Fibroblast of lung (primary cell): ENCODE measurements around the gene ARAP3. TPM values are rescaled to one million over a fixed set of nuclear protein-coding genes. Genes with fewer than 3 reads are reported as not detected.
A peak's percentile ranks its signal among the peaks of the same experiment; 100 is the strongest.

Source experiments
- DNase-seq, 2 donors: peaks; one replicate each; pipeline versions ENCODE4 v3.0.0 to v3.0.0-alpha.2; 2010; ENCODE audit warnings: low read depth in 2 of 2
- H2AFZ ChIP-seq: 2 replicates; pipeline ENCODE4 v1.5.1; 2012; ENCODE audit warnings: low read length, control low read depth, inconsistent platforms
- H3K27ac ChIP-seq: 2 replicates; pipeline ENCODE4 v1.5.1; 2011; ENCODE audit warnings: low read length, control low read depth; ENCODE audit not compliant: insufficient read depth
- H3K27me3 ChIP-seq: 2 replicates; pipeline ENCODE4 v1.5.1; 2011; ENCODE audit warnings: mild to moderate bottlenecking, low read length; ENCODE audit not compliant: control insufficient read depth, insufficient read depth
- H3K36me3 ChIP-seq: 2 replicates; pipeline ENCODE4 v1.5.1; 2011; ENCODE audit warnings: low read length; ENCODE audit not compliant: control insufficient read depth, insufficient read depth
- H3K4me1 ChIP-seq: 2 replicates; pipeline ENCODE4 v1.5.1; 2011; ENCODE audit warnings: low read length; ENCODE audit not compliant: control insufficient read depth, insufficient read depth; ENCODE audit errors: extremely low read depth
- H3K4me2 ChIP-seq: 2 replicates; pipeline ENCODE4 v1.5.1; 2011; ENCODE audit warnings: low read length, control low read depth; ENCODE audit not compliant: insufficient read depth; ENCODE audit errors: extremely low read depth
- H3K4me3 ChIP-seq, 4 experiments: fragments of 200-600 bp in 1 of 4; sonication (generic) in 1 of 4; replicated peaks in 1 of 4; 2 replicates each; pipeline ENCODE4 v1.5.1; 2011 to 2016; ENCODE audit warnings: low read length in 4 of 4, low read depth in 3 of 4, mild to moderate bottlenecking in 3 of 4, control low read depth in 2 of 4, inconsistent platforms in 1 of 4, mixed read lengths in 1 of 4; ENCODE audit not compliant: insufficient read depth in 1 of 4; ENCODE audit errors: control extremely low read depth in 1 of 4
- H3K79me2 ChIP-seq: 2 replicates; pipeline ENCODE4 v1.5.1; 2012; ENCODE audit warnings: mild to moderate bottlenecking, low read length, inconsistent platforms; ENCODE audit not compliant: control insufficient read depth, insufficient read depth
- H3K9ac ChIP-seq: 2 replicates; pipeline ENCODE4 v1.5.1; 2011; ENCODE audit warnings: mild to moderate bottlenecking, low read length, control low read depth; ENCODE audit not compliant: insufficient read depth
- H3K9me3 ChIP-seq: 2 replicates; pipeline ENCODE4 v1.5.1; 2012; ENCODE audit warnings: low read depth, low read length; ENCODE audit not compliant: control insufficient read depth, insufficient read depth
- H4K20me1 ChIP-seq: 2 replicates; pipeline ENCODE4 v1.5.1; 2011; ENCODE audit warnings: low read length; ENCODE audit not compliant: control insufficient read depth, insufficient read depth; ENCODE audit errors: extremely low read depth
- EZH2 ChIP-seq: IDR thresholded peaks from 2 replicates; pipeline ENCODE4 v1.5.1; 2012; ENCODE audit warnings: low read length, control low read depth, mild to moderate bottlenecking; ENCODE audit errors: missing control alignments
- polyA plus RNA-seq, 2 donors: library from polyadenylated mRNA; depleted of rRNA in 1 of 2; stranded (reverse) in 1 of 2; unstranded in 1 of 2; fragments of >200 nt; gene quantifications; 2 replicates each; pipeline ENCODE4 v1.2.1, GENCODE V29; 2011 to 2012; ENCODE audit warnings: missing spikeins in 1 of 2
- total RNA-seq: library from RNA; depleted of rRNA; stranded (reverse); fragments of >200 nt; gene quantifications from 2 replicates; pipeline ENCODE4 v1.2.1, GENCODE V29; 2014
- TF ChIP-seq, protein P1 (sequence below), 2 donors: IDR thresholded peaks in 1 of 2; conservative IDR thresholded peaks in 1 of 2; 1 replicate in 1 of 2; 2 replicates in 1 of 2; pipeline ENCODE4 v1.5.1; 2011 to 2012; ENCODE audit warnings: low read length in 2 of 2, control low read depth in 1 of 2, inconsistent platforms in 1 of 2, low read depth in 1 of 2, mild to moderate bottlenecking in 1 of 2

The ARAP3 gene
- total and polyA plus RNA-seq, 2 donors (not counting 1 experiment from before 2014, with no cell fraction given) = 2.9 to 3.8 TPM

DNA sequence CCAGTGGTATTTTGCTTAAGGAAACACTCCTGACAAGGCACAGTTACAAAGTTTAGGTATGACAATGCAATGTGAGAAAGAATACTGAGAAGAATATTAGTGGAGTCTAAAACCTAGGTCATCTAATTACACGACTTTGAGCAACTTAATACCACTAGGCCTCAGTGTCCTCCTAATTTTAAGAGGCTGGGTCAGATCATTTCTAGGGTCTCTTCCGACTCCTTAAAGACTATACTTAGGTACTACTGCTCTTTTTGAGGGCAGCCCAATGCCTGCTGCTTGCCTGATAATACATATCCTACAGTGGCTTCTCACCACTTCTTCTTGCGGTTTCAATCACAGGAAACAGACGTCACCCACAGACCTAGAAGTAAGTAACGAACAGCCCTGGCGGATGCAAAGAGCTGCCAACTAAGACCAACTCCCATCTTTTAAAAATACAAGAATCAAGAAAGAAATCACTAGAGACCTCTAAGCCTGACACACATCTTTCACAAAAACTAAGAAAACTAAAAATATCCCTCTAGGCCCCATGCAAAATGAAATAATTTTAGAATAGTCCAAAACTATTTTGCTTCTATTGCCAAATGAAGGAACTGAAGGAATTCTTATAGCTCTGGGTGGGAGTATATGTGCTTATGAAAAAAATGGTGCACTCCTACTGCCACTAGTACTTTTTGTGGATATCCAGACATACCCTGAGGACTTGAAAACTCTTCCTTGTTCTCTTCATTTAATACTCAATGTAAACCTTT lies 76.3 kb downstream of the ARAP3 start:
- Histone ChIP-seq H3K4me1 (peaks cover 6% of the 10 kb centered on the region), H3K4me2 (peak overlapping the region; percentile 20), H3K27ac (peak overlapping the region; percentile 83), H3K9ac (no peak overlapping the region), H2AFZ (no peak overlapping the region), H3K9me3 (no peaks in the 10 kb centered on the region), H4K20me1 (no peaks in the 10 kb centered on the region), H3K79me2 (peaks cover 48% of the 10 kb centered on the region), H3K4me3 (no peak overlapping the region), H3K36me3 (no peaks in the 10 kb centered on the region), H3K27me3 (no peaks in the 10 kb centered on the region)
- TF ChIP-seq, protein P1, sequence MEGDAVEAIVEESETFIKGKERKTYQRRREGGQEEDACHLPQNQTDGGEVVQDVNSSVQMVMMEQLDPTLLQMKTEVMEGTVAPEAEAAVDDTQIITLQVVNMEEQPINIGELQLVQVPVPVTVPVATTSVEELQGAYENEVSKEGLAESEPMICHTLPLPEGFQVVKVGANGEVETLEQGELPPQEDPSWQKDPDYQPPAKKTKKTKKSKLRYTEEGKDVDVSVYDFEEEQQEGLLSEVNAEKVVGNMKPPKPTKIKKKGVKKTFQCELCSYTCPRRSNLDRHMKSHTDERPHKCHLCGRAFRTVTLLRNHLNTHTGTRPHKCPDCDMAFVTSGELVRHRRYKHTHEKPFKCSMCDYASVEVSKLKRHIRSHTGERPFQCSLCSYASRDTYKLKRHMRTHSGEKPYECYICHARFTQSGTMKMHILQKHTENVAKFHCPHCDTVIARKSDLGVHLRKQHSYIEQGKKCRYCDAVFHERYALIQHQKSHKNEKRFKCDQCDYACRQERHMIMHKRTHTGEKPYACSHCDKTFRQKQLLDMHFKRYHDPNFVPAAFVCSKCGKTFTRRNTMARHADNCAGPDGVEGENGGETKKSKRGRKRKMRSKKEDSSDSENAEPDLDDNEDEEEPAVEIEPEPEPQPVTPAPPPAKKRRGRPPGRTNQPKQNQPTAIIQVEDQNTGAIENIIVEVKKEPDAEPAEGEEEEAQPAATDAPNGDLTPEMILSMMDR (conservative IDR thresholded peaks at IDR 0.05 in 1 of 2, IDR thresholded peaks at IDR 0.05 in 1 of 2; ENCODE audit: low read depth in 1 of 2, low read length in 2 of 2) = no peak
- TF ChIP-seq EZH2 = no peak
- DNase-seq = peak in 1 of 2 donors; percentile 26

DNA sequence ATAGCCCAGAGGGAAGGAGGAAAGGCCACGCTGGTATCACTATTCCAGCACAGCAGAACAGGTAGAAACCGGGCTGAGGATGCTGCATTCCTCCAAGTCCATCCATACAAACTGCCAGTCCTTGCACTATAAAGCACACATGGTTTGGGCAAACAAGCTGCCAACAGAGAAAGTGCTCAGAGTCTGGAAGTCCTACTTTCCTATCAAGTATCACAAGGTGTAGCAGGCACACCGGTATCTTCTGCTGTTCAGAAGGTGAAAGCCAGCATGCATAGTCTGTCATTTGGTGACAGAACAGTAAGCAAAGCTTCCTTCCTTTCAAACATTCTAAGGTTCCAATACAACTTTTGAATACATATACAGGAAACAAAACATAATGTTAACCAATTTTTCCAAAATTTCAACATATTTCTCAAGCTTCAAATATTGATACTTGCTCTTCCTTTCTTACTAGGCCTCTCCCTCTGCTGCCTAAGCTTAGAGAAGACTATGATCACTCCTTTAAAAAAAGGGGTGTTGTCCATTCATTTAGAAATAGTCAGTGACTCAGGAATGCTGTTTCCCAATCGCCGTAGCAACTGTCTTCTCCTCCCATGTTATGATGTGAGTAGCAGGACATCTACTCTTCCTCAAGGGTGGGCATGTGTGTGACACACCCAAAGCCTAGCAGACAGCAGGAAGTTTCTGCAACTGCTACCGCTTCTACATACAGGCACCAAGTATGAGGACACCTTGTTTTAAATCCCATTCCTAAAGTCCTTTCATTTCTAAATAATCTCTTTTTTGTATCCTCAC lies 77.9 kb downstream of the ARAP3 start:
- peaks cover 47% of the 10 kb centered on the region for H3K79me2 ChIP-seq
- peaks cover 6% of the 10 kb centered on the region for H3K4me1 ChIP-seq
- H3K9me3 ChIP-seq = no peaks in the 10 kb centered on the region
- peak overlapping the region; percentile 42 for H3K4me2 ChIP-seq
- H4K20me1 ChIP-seq = no peaks in the 10 kb centered on the region
- H3K27ac ChIP-seq = peak overlapping the region; percentile 83
- H2AFZ ChIP-seq = no peak overlapping the region
- peak; percentile 90 to 92 for DNase-seq
- no peaks in the 10 kb centered on the region for H3K36me3 ChIP-seq
- H3K4me3 ChIP-seq = no peak overlapping the region
- no peak for TF ChIP-seq EZH2
- TF ChIP-seq, protein P1 (conservative IDR thresholded peaks at IDR 0.05 in 1 of 2, IDR thresholded peaks at IDR 0.05 in 1 of 2; ENCODE audit: low read depth in 1 of 2, low read length in 2 of 2) = no peak
- H3K27me3 ChIP-seq = no peaks in the 10 kb centered on the region
- H3K9ac ChIP-seq = no peak overlapping the region

Other genes with a start within 250 kb of the ARAP3 start
- 59.0 and 63.4 TPM in 2 replicates for gene PCDHGC3, start 206.3 kb downstream of the ARAP3 start, total RNA-seq
- 106 and 109 TPM in 2 replicates for gene PCDHGC3, start 206.3 kb downstream of the ARAP3 start, polyA plus RNA-seq
- gene PCDHGC4, start 197.2 kb downstream of the ARAP3 start, total RNA-seq = 1.5 and 3.0 TPM in 2 replicates
- gene PCDHGC4, start 197.2 kb downstream of the ARAP3 start, polyA plus RNA-seq = 0.48 and 0.76 TPM in 2 replicates
- gene PCDHGC5, start 193.1 kb downstream of the ARAP3 start, total RNA-seq = 1.3 and 2.6 TPM in 2 replicates
- 0.97 and 1.1 TPM in 2 replicates for gene PCDHGC5, start 193.1 kb downstream of the ARAP3 start, polyA plus RNA-seq
- gene DIAPH1, start 63.2 kb downstream of the ARAP3 start, total RNA-seq = 17.2 and 21.1 TPM in 2 replicates
- gene DIAPH1, start 63.2 kb downstream of the ARAP3 start, polyA plus RNA-seq = 30.9 and 59.5 TPM in 2 replicates
- 45.7 and 56.8 TPM in 2 replicates for gene HDAC3, start 45.4 kb downstream of the ARAP3 start, total RNA-seq
- gene HDAC3, start 45.4 kb downstream of the ARAP3 start, polyA plus RNA-seq = 67.9 and 69.6 TPM in 2 replicates
- 2.6 and 3.0 TPM in 2 replicates for gene RELL2, start 45.2 kb downstream of the ARAP3 start, total RNA-seq
- 3.7 and 4.0 TPM in 2 replicates for gene RELL2, start 45.2 kb downstream of the ARAP3 start, polyA plus RNA-seq
- 15.4 and 25.6 TPM in 2 replicates for gene FCHSD1, start 30.8 kb downstream of the ARAP3 start, total RNA-seq
- 13.5 and 19.1 TPM in 2 replicates for gene FCHSD1, start 30.8 kb downstream of the ARAP3 start, polyA plus RNA-seq
- gene PCDH1, start 196.2 kb upstream of the ARAP3 start, total RNA-seq = 0.66 and 2.3 TPM in 2 replicates
- gene PCDH1, start 196.2 kb upstream of the ARAP3 start, polyA plus RNA-seq = 0.09 and 1.6 TPM in 2 replicates
- 30.6 and 38.6 TPM in 2 replicates for gene DELE1, start 241.6 kb upstream of the ARAP3 start, total RNA-seq
- gene DELE1, start 241.6 kb upstream of the ARAP3 start, polyA plus RNA-seq = 34.0 and 40.5 TPM in 2 replicates